NCI-H1092 (cell line): ENCODE data around the gene OR51T1.

Experiments
- DNase-seq: peaks from one replicate; lab custom pipeline; 2025; lab: John Stamatoyannopoulos, UW

OR51T1 gene

DNA sequence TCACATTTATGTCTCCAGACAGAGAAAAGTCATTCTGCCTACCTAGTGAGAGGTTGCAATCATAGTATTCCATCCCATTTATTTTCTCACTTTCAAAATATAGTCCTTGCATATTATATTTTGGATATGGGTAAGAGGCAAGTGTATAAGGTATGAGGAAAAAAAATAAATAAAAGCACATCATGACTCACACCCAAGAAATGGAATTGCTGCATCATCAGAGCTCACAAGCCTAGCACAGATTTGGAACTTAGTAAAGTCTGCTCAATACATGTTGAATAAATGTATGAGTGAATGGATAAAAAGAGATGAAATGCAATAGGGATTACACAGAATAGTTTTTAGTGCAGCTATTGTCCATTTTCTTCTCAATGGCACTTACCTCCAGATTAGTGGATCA, 44.9 kb downstream of the OR51T1 start:
- no peak for DNase-seq
